DOHH2 (cell line): ENCODE results near the gene BCL11B.

Source experiments
- H3F3A ChIP-seq: fragments of 200-600 bp; sonication (generic), shearing (Covaris generic); 2 replicates; pipeline ENCODE4 v1.6.0; 2016; ENCODE audit warnings: antibody characterized with exemption, mild to moderate bottlenecking; ENCODE audit not compliant: control insufficient read depth, insufficient read depth
- H3K27ac ChIP-seq: fragments of 200-600 bp; sonication (generic); 2 replicates; pipeline ENCODE4 v1.5.1; 2014; ENCODE audit warnings: low read depth, mild to moderate bottlenecking, low read length, moderate library complexity
- H3K27me3 ChIP-seq: fragments of 200-600 bp; sonication (generic); 2 replicates; pipeline ENCODE4 v1.6.1; 2014; ENCODE audit warnings: mild to moderate bottlenecking, low read length, mixed read lengths; ENCODE audit not compliant: control insufficient read depth
- H3K36me3 ChIP-seq: fragments of 200-600 bp; sonication (generic); 2 replicates; pipeline ENCODE4 v1.6.1; 2014; ENCODE audit warnings: mild to moderate bottlenecking, low read length, moderate library complexity, mixed read lengths; ENCODE audit not compliant: control insufficient read depth
- H3K4me1 ChIP-seq: fragments of 200-600 bp; sonication (generic); 2 replicates; pipeline ENCODE4 v1.6.1; 2014; ENCODE audit warnings: mild to moderate bottlenecking, low read length, mixed read lengths; ENCODE audit not compliant: control insufficient read depth
- H3K4me2 ChIP-seq: fragments of 200-600 bp; sonication (generic); 2 replicates; pipeline ENCODE4 v1.6.0; 2014; ENCODE audit warnings: mild to moderate bottlenecking, low read length, moderate library complexity
- H3K4me3 ChIP-seq: fragments of 200-600 bp; sonication (generic); 2 replicates; pipeline ENCODE4 v1.5.1; 2014; ENCODE audit warnings: mild to moderate bottlenecking, low read length, mixed read lengths
- H3K79me2 ChIP-seq: fragments of 200-600 bp; sonication (generic); 2 replicates; pipeline ENCODE4 v1.6.1; 2014; ENCODE audit warnings: mild to moderate bottlenecking, low read length, mixed read lengths; ENCODE audit not compliant: control insufficient read depth
- H3K9me2 ChIP-seq: fragments of 200-600 bp; sonication (generic); replicated peaks from 2 replicates; pipeline ENCODE4 v1.6.1; 2014; ENCODE audit warnings: mild to moderate bottlenecking, low read length, mixed read lengths; ENCODE audit not compliant: control insufficient read depth
- H3K9me3 ChIP-seq: fragments of 200-600 bp; sonication (generic); 2 replicates; pipeline ENCODE4 v1.6.1; 2014; ENCODE audit warnings: antibody characterized with exemption, low read length, mixed read lengths; ENCODE audit not compliant: control insufficient read depth, insufficient read depth
- H4K20me1 ChIP-seq: fragments of 200-600 bp; sonication (generic); 2 replicates; pipeline ENCODE4 v1.6.0; 2014; ENCODE audit warnings: low read depth, mild to moderate bottlenecking, antibody characterized with exemption, low read length, moderate library complexity; ENCODE audit not compliant: control insufficient read depth, insufficient read depth
- CTCF ChIP-seq: fragments of 200-600 bp; sonication (generic); IDR thresholded peaks from one replicate; pipeline ENCODE4 v1.5.1; 2014; ENCODE audit warnings: antibody characterized with exemption, mild to moderate bottlenecking, low read depth, low read length; ENCODE audit not compliant: poor library complexity, severe bottlenecking
- EZH2phosphoT487 ChIP-seq: fragments of 200-600 bp; sonication (generic); IDR thresholded peaks from 2 replicates; pipeline ENCODE4 v1.6.1; 2017; ENCODE audit warnings: borderline replicate concordance, mild to moderate bottlenecking, antibody characterized with exemption, low read length, moderate library complexity, mixed read lengths

Gene BCL11B

GRCh38 chr14:99206090-99206489 lies 65.9 kb downstream of the BCL11B start:
- TF ChIP-seq EZH2phosphoT487 = no peak
- no peak for TF ChIP-seq CTCF

GRCh38 chr14:99205086-99205688 lies 66.8 kb downstream of the BCL11B start:
- Histone ChIP-seq H3K9me2 (no peaks in the 10 kb centered on the region), H3K4me2 (no peak overlapping the region), H3K79me2 (no peaks in the 10 kb centered on the region), H3K4me1 (no peaks in the 10 kb centered on the region), H3K4me3 (no peak overlapping the region), H3K27me3 (no peaks in the 10 kb centered on the region), H3K9me3 (no peaks in the 10 kb centered on the region), H3K27ac (no peak overlapping the region), H3F3A (no peaks in the 10 kb centered on the region), H4K20me1 (no peaks in the 10 kb centered on the region), H3K36me3 (no peaks in the 10 kb centered on the region)
- TF ChIP-seq CTCF (no peak), EZH2phosphoT487 (no peak)

More at GRCh38 chr14:99206090-99206489, 65.9 kb downstream of the BCL11B start:
- Histone ChIP-seq H4K20me1 (no peaks in the 10 kb centered on the region), H3F3A (no peaks in the 10 kb centered on the region), H3K27me3 (no peaks in the 10 kb centered on the region), H3K9me3 (no peaks in the 10 kb centered on the region), H3K4me1 (no peaks in the 10 kb centered on the region), H3K79me2 (no peaks in the 10 kb centered on the region), H3K36me3 (no peaks in the 10 kb centered on the region), H3K9me2 (no peaks in the 10 kb centered on the region), H3K27ac (no peak overlapping the region), H3K4me3 (no peak overlapping the region), H3K4me2 (no peak overlapping the region)

GRCh38 chr14:99203801-99204200 lies 68.2 kb downstream of the BCL11B start:
- Histone ChIP-seq H3K9me2 (no peaks in the 10 kb centered on the region), H3K4me2 (no peak overlapping the region), H3K9me3 (no peaks in the 10 kb centered on the region), H3K27ac (no peak overlapping the region), H3K36me3 (no peaks in the 10 kb centered on the region), H4K20me1 (no peaks in the 10 kb centered on the region), H3K27me3 (no peaks in the 10 kb centered on the region), H3K79me2 (no peaks in the 10 kb centered on the region), H3K4me3 (no peak overlapping the region), H3F3A (no peaks in the 10 kb centered on the region), H3K4me1 (no peaks in the 10 kb centered on the region)
- TF ChIP-seq EZH2phosphoT487 = no peak
- no peak for TF ChIP-seq CTCF
